Activated CD8-positive, alpha-beta T cell treated with anti-CD3 and anti-CD28 coated beads for 36 hours (primary cell): ENCODE data around the gene RNF144A. TPM values are rescaled to one million over a fixed set of nuclear protein-coding genes. Genes with fewer than 3 reads are reported as not detected.

Experiments used
- ATAC-seq: fragments of 200-7000 bp; cut with Tn5 transposase; one replicate; pipeline ENCODE4 v1.10.0; 2021; ENCODE audit warnings: mild to moderate bottlenecking, moderate library complexity
- CTCF ChIA-PET: fragments of 350-600 bp; sonication (Branson Sonifier 250); formaldehyde crosslinking; loops from one replicate; lab custom pipeline; 2021; ENCODE audit warnings: antibody characterized with exemption; lab: Charles Lee
- POLR2A ChIA-PET: fragments of 350-600 bp; sonication (Branson Sonifier 250); formaldehyde crosslinking; loops from one replicate; lab custom pipeline; 2021; ENCODE audit warnings: antibody characterized with exemption; lab: Charles Lee
- DNase-seq: peaks from one replicate; pipeline ENCODE4 v3.0.0-alpha.2; 2020
- H3K27ac Mint-ChIP-seq: one replicate; pipeline ENCODE4 v1.8.0; 2021; ENCODE audit warnings: mild to moderate bottlenecking, mixed read lengths
- H3K27me3 Mint-ChIP-seq: one replicate; pipeline ENCODE4 v1.8.0; 2021; ENCODE audit warnings: mixed read lengths
- H3K36me3 Mint-ChIP-seq: one replicate; pipeline ENCODE4 v1.8.0; 2021; ENCODE audit warnings: low read depth, mixed read lengths
- H3K4me1 Mint-ChIP-seq: one replicate; pipeline ENCODE4 v1.8.0; 2021; ENCODE audit warnings: low read depth, mixed read lengths
- H3K4me3 Mint-ChIP-seq: one replicate; pipeline ENCODE4 v1.8.0; 2021; ENCODE audit warnings: mild to moderate bottlenecking, moderate library complexity, mixed read lengths
- H3K9me3 Mint-ChIP-seq: one replicate; pipeline ENCODE4 v1.8.0; 2021; ENCODE audit warnings: mixed read lengths
- CTCF ChIP-seq: fragments of 200-600 bp; IDR thresholded peaks from one replicate; pipeline ENCODE4 v1.8.0; 2022; ENCODE audit warnings: antibody characterized with exemption, mild to moderate bottlenecking
- intact Hi-C: fragments of 100-400 bp; cut with micrococcal nuclease; formaldehyde crosslinking; loops from one replicate; pipeline ENCODE4 v1.10.0; 2022
- total RNA-seq, 2 experiments: library from RNA; stranded (reverse); gene quantifications; one replicate each; pipeline ENCODE4 v1.2.3, GENCODE V29; 2021

The RNF144A gene
- total RNA-seq, 2 experiments from 2014 or later = 32.6 to 36.5 TPM

- no peak for DNase-seq
- CTCF ChIA-PET = no interaction called here
- Mint-ChIP-seq H3K27me3 (no peaks in the 10 kb centered on the region), H3K36me3 (no peaks in the 10 kb centered on the region), H3K27ac (no peak overlapping the region), H3K4me1 (no peaks in the 10 kb centered on the region), H3K9me3 (no peaks in the 10 kb centered on the region), H3K4me3 (no peak overlapping the region)
- intact Hi-C loops = loop anchor here (10.0 kb wide), 1 partner anchor 1595 kb away; the partner anchor contains the start of gene ID2
- TF ChIP-seq CTCF = no peak
- no peak for ATAC-seq
- POLR2A ChIA-PET = no interaction called here
These were observed 172.8 kb downstream of the RNF144A start for GRCh38 chr2:7089898-7090510.

GRCh38 chr2:7093376-7093775 lies 176.2 kb downstream of the RNF144A start:
- Mint-ChIP-seq H3K36me3 (no peaks in the 10 kb centered on the region), H3K4me3 (no peak overlapping the region), H3K27ac (no peak overlapping the region), H3K9me3 (no peaks in the 10 kb centered on the region), H3K4me1 (peaks cover 7% of the 10 kb centered on the region), H3K27me3 (no peaks in the 10 kb centered on the region)
- ChIA-PET POLR2A (no interaction called here), CTCF (no interaction called here)
- intact Hi-C loops = loop anchor here (10.0 kb wide), 1 partner anchor 1591 kb away; the partner anchor contains the start of gene ID2
- TF ChIP-seq CTCF = no peak
- DNase-seq = no peak
- ATAC-seq = no peak

Other genes starting within 250 kb of the RNF144A start
- gene CMPK2, start 51.5 kb upstream of the RNF144A start, total RNA-seq = 1 to 10 TPM; 3.2 to 4.5 TPM
- 1 to 10 TPM; 2.8 to 3.7 TPM for gene RSAD2, start 39.6 kb upstream of the RNF144A start, total RNA-seq